ENCODE measurements around the gene RANGRF.
"Not testable (repeated sequence)": the region's sequence is repeated elsewhere in the genome, so short reads cannot be mapped to it uniquely, and the experiment has no call there.

RANGRF gene, protein sequence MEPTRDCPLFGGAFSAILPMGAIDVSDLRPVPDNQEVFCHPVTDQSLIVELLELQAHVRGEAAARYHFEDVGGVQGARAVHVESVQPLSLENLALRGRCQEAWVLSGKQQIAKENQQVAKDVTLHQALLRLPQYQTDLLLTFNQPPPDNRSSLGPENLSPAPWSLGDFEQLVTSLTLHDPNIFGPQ

DNA sequence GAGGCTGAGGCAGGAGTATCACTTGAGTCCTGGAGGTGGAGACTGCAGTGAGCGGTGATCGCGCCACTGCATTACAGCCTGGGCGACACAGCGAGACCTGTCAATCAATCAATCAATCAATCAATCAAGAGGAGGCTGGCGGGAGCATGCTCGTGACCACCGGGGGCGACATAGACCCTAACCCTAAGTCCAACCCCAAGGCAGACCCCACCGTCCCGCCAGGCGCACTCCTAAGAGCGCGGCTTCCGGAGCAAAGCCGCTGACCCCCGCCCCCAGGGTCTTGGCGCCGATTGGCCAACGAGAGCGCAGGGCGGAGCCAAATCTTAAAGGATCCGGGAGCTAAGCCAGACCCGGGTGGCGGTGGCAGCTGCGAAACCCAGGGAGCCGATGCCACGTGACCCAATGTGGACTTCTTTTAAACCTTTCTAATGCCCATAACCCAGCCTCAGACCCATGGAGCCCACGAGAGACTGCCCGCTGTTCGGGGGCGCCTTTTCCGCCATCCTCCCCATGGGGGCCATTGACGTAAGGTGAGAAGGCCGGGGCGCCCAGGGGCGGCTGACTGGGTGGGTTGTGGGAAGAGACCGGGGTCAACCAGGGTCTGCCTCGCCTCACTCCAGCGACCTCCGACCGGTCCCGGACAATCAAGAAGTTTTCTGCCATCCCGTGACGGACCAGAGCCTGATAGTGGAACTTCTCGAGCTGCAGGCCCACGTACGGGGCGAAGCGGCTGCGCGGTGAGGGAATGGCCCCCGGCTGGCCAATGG lies at the start of gene RANGRF:
Gene RANGRF, plus strand, starts transcription at position 335 of the 767 bp plus-strand sequence. Its CDS starts 119 bp downstream, at position 454.
- peak within 1 kb of the TSS; percentile 96 to 97 for H3K9ac ChIP-seq (ENCODE audit: low read length in 2 of 2)
- H3K9me3 ChIP-seq (ENCODE audit: control insufficient read depth in 2 of 2, low read length in 2 of 2), result no peaks in the 10 kb centered on the region
- peaks cover 18% of the 10 kb centered on the region for H3K4me1 ChIP-seq (ENCODE audit: control insufficient read depth, insufficient read depth, low read length)
- no peaks in the 10 kb centered on the region for H3K27me3 ChIP-seq (ENCODE audit: control insufficient read depth in 1 of 2, insufficient read depth in 2 of 2, low read length in 2 of 2)
- H3K4me3 ChIP-seq (ENCODE audit: low read length in 2 of 2), result peak within 1 kb of the TSS; percentile 93
- no peaks in the 10 kb centered on the region for H3K36me3 ChIP-seq (ENCODE audit: control insufficient read depth in 2 of 2, insufficient read depth in 2 of 2, low read length in 2 of 2)
- peak within 1 kb of the TSS; percentile 95 for H3K27ac ChIP-seq (ENCODE audit: low read length)

DNA sequence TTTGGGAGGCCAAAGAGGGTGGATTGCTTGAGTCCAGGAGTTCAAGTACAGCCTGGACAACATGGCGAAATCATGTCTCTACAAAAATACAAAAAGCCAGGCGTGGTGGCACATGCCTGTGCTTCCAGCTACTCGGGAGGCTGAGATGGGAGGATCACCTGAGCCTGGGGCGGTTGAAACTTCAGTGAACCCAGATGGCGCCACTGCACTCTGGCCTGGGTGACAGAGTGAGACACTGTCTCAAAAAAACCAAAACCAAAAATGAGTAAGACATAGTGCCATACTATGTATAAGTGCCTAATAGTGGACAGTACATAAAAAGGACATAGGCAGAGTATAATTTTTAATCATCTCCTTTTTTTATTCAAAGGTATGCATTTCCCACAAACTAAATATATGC lies 44.6 kb upstream of the RANGRF start:
- Histone ChIP-seq H3K36me3 (ENCODE audit: control insufficient read depth in 2 of 2, insufficient read depth in 2 of 2, low read length in 2 of 2) (peaks cover 10 to 16% of the 10 kb centered on the region in 2 donors), H3K27me3 (ENCODE audit: control insufficient read depth in 1 of 2, insufficient read depth in 2 of 2, low read length in 2 of 2) (no peaks in the 10 kb centered on the region), H3K9ac (ENCODE audit: low read length in 2 of 2) (no peak overlapping the region), H3K27ac (ENCODE audit: low read length) (no peak overlapping the region), H3K4me1 (ENCODE audit: control insufficient read depth, insufficient read depth, low read length) (peaks cover 10% of the 10 kb centered on the region), H3K9me3 (ENCODE audit: control insufficient read depth in 2 of 2, low read length in 2 of 2) (no peaks in the 10 kb centered on the region), H3K4me3 (ENCODE audit: low read length in 2 of 2) (no peak overlapping the region)

DNA sequence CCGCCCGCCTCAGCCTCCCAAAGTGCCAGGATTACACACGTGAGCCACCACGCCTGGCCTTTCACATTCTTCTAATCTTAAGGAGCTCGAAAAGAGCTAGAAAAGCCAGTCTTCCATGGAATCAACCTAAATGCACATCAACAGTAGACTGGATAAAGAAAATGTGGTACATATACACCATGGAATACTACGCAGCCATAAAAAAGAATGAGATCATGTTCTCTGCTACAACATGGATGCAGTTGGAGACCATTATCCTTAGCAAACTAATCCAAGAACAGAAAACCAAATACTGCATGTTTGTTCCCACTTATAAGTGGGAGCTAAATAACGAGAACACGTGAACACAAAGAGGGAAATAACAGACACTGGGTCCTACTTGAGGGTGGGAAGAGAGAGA lies 43.7 kb upstream of the RANGRF start:
- Histone ChIP-seq H3K27ac (ENCODE audit: low read length) (no peak overlapping the region), H3K9me3 (ENCODE audit: control insufficient read depth in 2 of 2, low read length in 2 of 2) (no peaks in the 10 kb centered on the region), H3K9ac (ENCODE audit: low read length in 2 of 2) (no peak overlapping the region), H3K4me1 (ENCODE audit: control insufficient read depth, insufficient read depth, low read length) (peaks cover 14% of the 10 kb centered on the region), H3K4me3 (ENCODE audit: low read length in 2 of 2) (no peak overlapping the region), H3K27me3 (ENCODE audit: control insufficient read depth in 1 of 2, insufficient read depth in 2 of 2, low read length in 2 of 2) (no peaks in the 10 kb centered on the region), H3K36me3 (ENCODE audit: control insufficient read depth in 2 of 2, insufficient read depth in 2 of 2, low read length in 2 of 2) (peaks cover 9 to 10% of the 10 kb centered on the region in 2 donors)

DNA sequence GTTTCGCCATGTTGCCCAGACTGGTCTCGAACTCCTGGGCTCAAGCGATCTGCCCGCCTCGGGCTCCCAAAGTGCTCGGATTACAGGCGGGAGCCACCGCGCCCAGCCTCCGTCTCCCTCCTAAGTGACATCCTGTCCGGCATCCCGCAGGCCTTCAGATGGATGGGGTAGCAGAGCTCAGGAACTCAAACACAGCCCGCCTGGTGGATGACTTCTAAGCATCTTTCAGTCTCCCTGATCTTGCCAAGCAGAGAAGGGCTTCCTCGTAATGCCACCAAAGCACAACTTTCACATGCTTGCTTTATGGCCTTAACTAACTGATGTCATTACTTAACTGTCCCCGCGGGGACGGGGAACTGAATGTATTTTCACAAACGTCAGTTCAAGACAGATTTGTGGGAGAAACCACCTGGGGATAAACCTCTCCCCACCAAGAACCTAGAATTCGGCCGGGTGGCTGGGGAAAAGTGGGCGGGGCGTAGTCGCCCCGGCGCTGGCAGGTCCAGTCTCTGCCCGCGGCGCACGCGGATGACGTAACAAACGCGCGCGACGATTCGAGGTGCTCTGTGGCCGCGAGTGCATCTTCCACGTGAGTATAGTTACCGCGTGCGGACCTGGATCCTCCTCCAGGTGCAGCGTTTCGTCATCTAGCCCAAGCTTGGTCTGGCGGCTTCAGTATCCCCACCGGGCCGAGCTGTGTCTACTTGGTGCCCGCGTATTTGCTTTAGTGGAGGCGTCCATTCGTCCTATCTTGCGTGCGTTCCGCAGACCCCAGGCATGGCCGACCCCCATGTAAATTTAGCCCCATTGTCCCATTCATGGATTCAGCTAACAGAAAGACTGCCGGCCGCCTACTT lies 39.5 kb upstream of the RANGRF start, which contains the start of gene PFAS:
Gene PFAS, plus strand, starts transcription at position 539 of the 857 bp plus-strand sequence. CDS start 4,649 bp downstream, outside the sequence.
- H3K4me1 ChIP-seq (ENCODE audit: control insufficient read depth, insufficient read depth, low read length), result peaks cover 14% of the 10 kb centered on the region
- peaks cover 1 to 6% of the 10 kb centered on the region in 2 donors for H3K36me3 ChIP-seq (ENCODE audit: control insufficient read depth in 2 of 2, insufficient read depth in 2 of 2, low read length in 2 of 2)
- peak within 1 kb of the TSS; percentile 77 to 100 for H3K9ac ChIP-seq (ENCODE audit: low read length in 2 of 2)
- H3K27ac ChIP-seq (ENCODE audit: low read length), result peak within 1 kb of the TSS; percentile 99
- no peaks in the 10 kb centered on the region for H3K27me3 ChIP-seq (ENCODE audit: control insufficient read depth in 1 of 2, insufficient read depth in 2 of 2, low read length in 2 of 2)
- H3K4me3 ChIP-seq (ENCODE audit: low read length in 2 of 2), result peak within 1 kb of the TSS; percentile 72 to 99
- H3K9me3 ChIP-seq (ENCODE audit: control insufficient read depth in 2 of 2, low read length in 2 of 2), result no peaks in the 10 kb centered on the region

DNA sequence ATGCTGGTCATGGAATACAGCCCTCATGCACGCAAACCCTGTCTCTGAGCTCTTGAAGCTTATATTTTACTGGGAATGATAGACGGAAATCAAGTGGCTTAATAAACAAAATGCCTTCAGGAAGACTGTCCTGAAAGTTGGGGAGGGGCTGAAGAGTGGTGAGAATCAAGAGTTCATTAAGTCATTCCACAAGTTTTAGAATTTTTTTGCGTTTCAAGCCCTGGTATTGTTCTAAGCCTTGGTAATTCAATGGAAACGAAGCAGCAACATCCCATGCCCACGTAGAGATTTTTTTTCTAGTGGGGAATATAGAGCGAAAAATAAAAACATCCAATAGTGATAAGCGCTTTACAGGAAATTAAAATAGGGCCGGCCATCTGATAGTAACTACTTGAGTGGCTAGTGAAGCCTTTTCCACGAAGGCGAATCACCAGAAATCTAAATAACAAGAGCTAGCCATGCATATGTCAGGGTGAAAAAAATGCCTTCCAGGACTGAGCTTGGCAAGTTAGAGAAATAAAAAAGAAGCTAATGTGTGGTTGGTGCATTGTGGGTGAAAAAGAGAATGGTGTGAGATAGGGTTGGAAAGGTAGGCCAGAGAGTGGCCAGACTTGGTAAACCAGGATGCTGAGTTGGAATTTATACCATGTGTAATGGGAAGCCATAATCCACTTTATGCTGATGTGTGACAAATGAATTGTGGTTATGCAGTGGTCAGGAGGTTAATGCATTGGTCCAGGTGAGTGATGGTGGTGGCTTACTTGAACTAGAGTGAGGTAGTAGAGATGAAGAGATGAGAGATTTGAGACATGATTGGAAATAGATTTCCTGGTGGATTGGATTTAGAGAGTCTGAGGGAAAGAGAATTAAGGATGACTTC lies 38.6 kb upstream of the RANGRF start:
- peak overlapping the region; percentile 99 for H3K27ac ChIP-seq (ENCODE audit: low read length)
- no peaks in the 10 kb centered on the region for H3K9me3 ChIP-seq (ENCODE audit: control insufficient read depth in 2 of 2, low read length in 2 of 2)
- no peaks in the 10 kb centered on the region for H3K27me3 ChIP-seq (ENCODE audit: control insufficient read depth in 1 of 2, insufficient read depth in 2 of 2, low read length in 2 of 2)
- peak overlapping the region; percentile 72 to 99 for H3K4me3 ChIP-seq (ENCODE audit: low read length in 2 of 2)
- peaks cover 6 to 11% of the 10 kb centered on the region in 2 donors for H3K36me3 ChIP-seq (ENCODE audit: control insufficient read depth in 2 of 2, insufficient read depth in 2 of 2, low read length in 2 of 2)
- peak overlapping the region; percentile 77 to 100 for H3K9ac ChIP-seq (ENCODE audit: low read length in 2 of 2)
- peaks cover 11% of the 10 kb centered on the region for H3K4me1 ChIP-seq (ENCODE audit: control insufficient read depth, insufficient read depth, low read length)

DNA sequence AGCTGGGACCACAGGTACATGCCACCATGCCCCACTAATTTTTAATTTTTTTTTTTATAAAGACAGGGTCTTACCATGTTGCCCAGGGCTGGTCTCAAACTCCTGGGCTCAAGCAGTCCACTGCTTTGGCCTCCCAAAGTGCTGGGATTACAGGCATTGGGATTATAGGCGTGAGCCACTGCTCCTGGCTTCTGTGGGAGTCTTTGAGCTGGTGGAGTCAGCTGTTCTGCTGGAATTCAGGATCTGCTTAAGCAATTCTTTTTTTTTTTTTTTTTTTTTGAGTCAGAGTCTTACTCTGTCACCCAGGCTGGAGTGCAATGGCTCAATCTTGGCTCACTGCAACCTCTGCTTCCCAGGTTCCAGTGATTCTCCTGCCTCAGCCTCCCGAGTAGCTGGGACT lies 37.1 kb upstream of the RANGRF start:
- H3K27ac ChIP-seq (ENCODE audit: low read length); H3K9me3 ChIP-seq (ENCODE audit: control insufficient read depth in 2 of 2, low read length in 2 of 2); H3K27me3 ChIP-seq (ENCODE audit: control insufficient read depth in 1 of 2, insufficient read depth in 2 of 2, low read length in 2 of 2): not testable (repeated sequence)

DNA sequence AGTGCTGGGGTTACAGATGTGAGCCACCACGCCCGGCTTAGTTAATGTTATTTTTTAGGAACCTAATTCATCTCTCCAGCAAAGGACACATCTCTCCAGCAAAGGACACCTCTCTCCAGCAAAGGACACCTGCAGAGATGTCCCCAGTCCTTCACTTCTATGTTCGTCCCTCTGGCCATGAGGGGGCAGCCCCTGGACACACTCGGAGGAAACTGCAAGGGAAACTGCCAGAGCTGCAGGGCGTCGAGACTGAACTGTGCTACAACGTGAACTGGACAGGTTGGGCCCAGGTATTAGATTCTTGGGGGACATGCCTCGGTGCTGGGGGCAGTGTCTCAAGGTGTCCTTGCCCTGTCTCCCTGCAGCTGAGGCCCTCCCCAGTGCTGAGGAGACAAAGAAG lies 34.7 kb upstream of the RANGRF start:
- Histone ChIP-seq H3K36me3 (ENCODE audit: control insufficient read depth in 2 of 2, insufficient read depth in 2 of 2, low read length in 2 of 2) (peaks cover 23 to 31% of the 10 kb centered on the region in 2 donors), H3K9ac (ENCODE audit: low read length in 2 of 2) (no peak overlapping the region), H3K27ac (ENCODE audit: low read length) (no peak overlapping the region), H3K4me3 (ENCODE audit: low read length in 2 of 2) (no peak overlapping the region), H3K27me3 (ENCODE audit: control insufficient read depth in 1 of 2, insufficient read depth in 2 of 2, low read length in 2 of 2) (no peaks in the 10 kb centered on the region), H3K4me1 (ENCODE audit: control insufficient read depth, insufficient read depth, low read length) (peaks cover 3% of the 10 kb centered on the region), H3K9me3 (ENCODE audit: control insufficient read depth in 2 of 2, low read length in 2 of 2) (no peaks in the 10 kb centered on the region)

More for the DNA sequence above, 37.1 kb upstream of the RANGRF start:
- peaks cover 19 to 21% of the 10 kb centered on the region in 2 donors for H3K36me3 ChIP-seq (ENCODE audit: control insufficient read depth in 2 of 2, insufficient read depth in 2 of 2, low read length in 2 of 2)
- H3K4me1 ChIP-seq (ENCODE audit: control insufficient read depth, insufficient read depth, low read length); H3K9ac ChIP-seq (ENCODE audit: low read length in 2 of 2); H3K4me3 ChIP-seq (ENCODE audit: low read length in 2 of 2): not testable (repeated sequence)

DNA sequence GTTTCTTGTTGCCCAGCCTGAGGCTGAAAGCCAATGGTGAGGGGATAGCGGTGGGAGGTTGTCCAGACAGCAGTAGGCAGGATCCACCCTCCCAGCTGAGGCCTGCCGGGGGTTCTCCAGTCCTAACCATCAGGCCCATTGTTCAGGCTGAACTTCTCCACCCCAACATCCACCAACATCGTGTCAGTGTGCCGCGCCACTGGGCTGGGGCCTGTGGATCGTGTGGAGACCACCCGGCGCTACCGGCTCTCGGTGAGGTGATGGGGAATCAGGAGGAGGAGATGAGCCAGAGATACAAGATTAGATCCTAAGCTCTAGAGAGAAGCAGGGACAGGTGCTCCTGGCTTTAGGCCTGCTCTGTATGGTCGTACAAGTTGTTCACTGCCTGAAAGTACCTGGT lies 33.6 kb upstream of the RANGRF start:
- Histone ChIP-seq H3K36me3 (ENCODE audit: control insufficient read depth in 2 of 2, insufficient read depth in 2 of 2, low read length in 2 of 2) (peaks cover 23 to 31% of the 10 kb centered on the region in 2 donors), H3K9me3 (ENCODE audit: control insufficient read depth in 2 of 2, low read length in 2 of 2) (no peaks in the 10 kb centered on the region), H3K4me1 (ENCODE audit: control insufficient read depth, insufficient read depth, low read length) (no peaks in the 10 kb centered on the region), H3K4me3 (ENCODE audit: low read length in 2 of 2) (no peak overlapping the region), H3K9ac (ENCODE audit: low read length in 2 of 2) (no peak overlapping the region), H3K27me3 (ENCODE audit: control insufficient read depth in 1 of 2, insufficient read depth in 2 of 2, low read length in 2 of 2) (no peaks in the 10 kb centered on the region), H3K27ac (ENCODE audit: low read length) (no peak overlapping the region)

DNA sequence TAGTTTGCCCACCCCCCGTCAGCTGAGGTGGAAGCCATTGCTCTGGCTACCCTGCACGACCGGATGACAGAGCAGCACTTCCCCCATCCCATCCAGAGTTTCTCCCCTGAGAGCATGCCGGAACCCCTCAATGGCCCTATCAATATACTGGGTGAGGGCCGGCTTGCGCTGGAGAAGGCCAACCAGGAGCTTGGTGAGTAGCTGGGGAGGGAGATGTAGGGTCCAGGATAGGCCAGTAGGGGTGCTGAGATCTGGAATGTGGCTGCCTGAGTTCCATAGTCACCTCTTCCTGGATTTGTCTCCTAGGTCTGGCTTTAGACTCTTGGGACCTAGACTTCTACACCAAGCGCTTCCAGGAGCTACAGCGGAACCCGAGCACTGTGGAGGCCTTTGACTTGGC lies 33.0 kb upstream of the RANGRF start:
- H3K27me3 ChIP-seq (ENCODE audit: control insufficient read depth in 1 of 2, insufficient read depth in 2 of 2, low read length in 2 of 2), result no peaks in the 10 kb centered on the region
- peaks cover 23 to 31% of the 10 kb centered on the region in 2 donors for H3K36me3 ChIP-seq (ENCODE audit: control insufficient read depth in 2 of 2, insufficient read depth in 2 of 2, low read length in 2 of 2)
- H3K9ac ChIP-seq (ENCODE audit: low read length in 2 of 2), result no peak overlapping the region
- H3K4me3 ChIP-seq (ENCODE audit: low read length in 2 of 2), result no peak overlapping the region
- no peaks in the 10 kb centered on the region for H3K4me1 ChIP-seq (ENCODE audit: control insufficient read depth, insufficient read depth, low read length)
- no peaks in the 10 kb centered on the region for H3K9me3 ChIP-seq (ENCODE audit: control insufficient read depth in 2 of 2, low read length in 2 of 2)
- H3K27ac ChIP-seq (ENCODE audit: low read length), result no peak overlapping the region

DNA sequence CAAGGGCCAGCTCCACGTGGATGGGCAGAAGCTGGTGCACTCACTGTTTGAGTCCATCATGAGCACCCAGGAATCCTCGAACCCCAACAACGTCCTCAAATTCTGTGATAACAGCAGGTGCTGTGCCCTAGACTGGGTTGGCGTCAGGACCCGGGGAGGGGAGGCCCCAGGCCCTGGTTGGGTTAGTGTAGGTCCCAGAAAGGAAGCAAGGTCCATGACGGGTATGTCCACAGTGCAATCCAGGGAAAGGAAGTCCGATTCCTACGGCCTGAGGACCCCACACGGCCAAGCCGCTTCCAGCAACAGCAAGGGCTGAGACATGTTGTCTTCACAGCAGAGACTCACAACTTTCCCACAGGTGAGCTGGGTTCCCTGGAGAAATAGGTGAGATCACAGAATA lies 32.2 kb upstream of the RANGRF start:
- Histone ChIP-seq H3K9me3 (ENCODE audit: control insufficient read depth in 2 of 2, low read length in 2 of 2) (no peaks in the 10 kb centered on the region), H3K27ac (ENCODE audit: low read length) (no peak overlapping the region), H3K4me3 (ENCODE audit: low read length in 2 of 2) (no peak overlapping the region), H3K36me3 (ENCODE audit: control insufficient read depth in 2 of 2, insufficient read depth in 2 of 2, low read length in 2 of 2) (peaks cover 23 to 31% of the 10 kb centered on the region in 2 donors), H3K9ac (ENCODE audit: low read length in 2 of 2) (no peak overlapping the region), H3K4me1 (ENCODE audit: control insufficient read depth, insufficient read depth, low read length) (no peaks in the 10 kb centered on the region), H3K27me3 (ENCODE audit: control insufficient read depth in 1 of 2, insufficient read depth in 2 of 2, low read length in 2 of 2) (no peaks in the 10 kb centered on the region)
